ENCODE measurements around the gene PDCD1.

GRCh38 chr2:241904011-241904718, 45.5 kb upstream of the PDCD1 start:
- TF ChIP-seq ZSCAN29 (IDR thresholded peaks at IDR 0.05) (no peak), RCOR1 (conservative IDR thresholded peaks at IDR 0.05; ENCODE audit: low read depth, low read length) (no peak), USF2 (IDR thresholded peaks at IDR 0.05; ENCODE audit: borderline replicate concordance, low read depth, low read length) (no peak)
